ENCODE results near the gene OR2K2. TPM values are rescaled to one million over a fixed set of nuclear protein-coding genes. Genes with fewer than 3 reads are reported as not detected.

OR2K2 gene, protein sequence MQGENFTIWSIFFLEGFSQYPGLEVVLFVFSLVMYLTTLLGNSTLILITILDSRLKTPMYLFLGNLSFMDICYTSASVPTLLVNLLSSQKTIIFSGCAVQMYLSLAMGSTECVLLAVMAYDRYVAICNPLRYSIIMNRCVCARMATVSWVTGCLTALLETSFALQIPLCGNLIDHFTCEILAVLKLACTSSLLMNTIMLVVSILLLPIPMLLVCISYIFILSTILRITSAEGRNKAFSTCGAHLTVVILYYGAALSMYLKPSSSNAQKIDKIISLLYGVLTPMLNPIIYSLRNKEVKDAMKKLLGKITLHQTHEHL
- polyA plus RNA-seq (2012; ENCODE audit: insufficient read depth, insufficient read length, low read depth): not detected

GRCh38 chr9:111330124-111330523 is at the start of gene OR2K2:
Gene OR2K2 (minus strand): TSS chr9:111330224. CDS start chr9:111328433, 1,791 bp downstream.
- no peaks in the 10 kb centered on the region for H3K36me3 ChIP-seq
- no peak for DNase-seq
- H3K4me1 ChIP-seq: no peaks in the 10 kb centered on the region
- no peak within 1 kb of the TSS for H3K4me3 ChIP-seq (ENCODE audit: low read depth, low read length)
- no peaks in the 10 kb centered on the region for H3K9me3 ChIP-seq
- no peak for TF ChIP-seq CTCF (IDR thresholded peaks at IDR 0.05; ENCODE audit: low read depth, low read length)
- H3K27me3 ChIP-seq: no peaks in the 10 kb centered on the region; the same call in none of the 2 replicates

- DNase-seq: no peak
- Histone ChIP-seq H3K36me3 (peaks cover 18% of the 10 kb centered on the region), H3K4me3 (ENCODE audit: low read depth, low read length) (no peak overlapping the region)
These were observed 46.0 kb upstream of the OR2K2 start for GRCh38 chr9:111375817-111376564.

GRCh38 chr9:111375062-111375461 is 45.0 kb upstream of the OR2K2 start:
- Histone ChIP-seq H3K36me3 (peaks cover 27% of the 10 kb centered on the region), H3K4me3 (ENCODE audit: low read depth, low read length) (no peak overlapping the region), H3K27me3 (no peaks in the 10 kb centered on the region), H3K4me1 (no peaks in the 10 kb centered on the region), H3K9me3 (no peaks in the 10 kb centered on the region)
- TF ChIP-seq CTCF (IDR thresholded peaks at IDR 0.05; ENCODE audit: low read depth, low read length): no peak
- no peak for DNase-seq

More at GRCh38 chr9:111375817-111376564, 46.0 kb upstream of the OR2K2 start:
- Histone ChIP-seq H3K4me1 (no peaks in the 10 kb centered on the region), H3K9me3 (no peaks in the 10 kb centered on the region), H3K27me3 (no peaks in the 10 kb centered on the region)
- no peak for TF ChIP-seq CTCF (IDR thresholded peaks at IDR 0.05; ENCODE audit: low read depth, low read length)

GRCh38 chr9:111372297-111372696 is 42.3 kb upstream of the OR2K2 start:
- DNase-seq: no peak
- Histone ChIP-seq H3K9me3 (no peaks in the 10 kb centered on the region), H3K36me3 (peaks cover 37% of the 10 kb centered on the region), H3K4me3 (ENCODE audit: low read depth, low read length) (no peak overlapping the region), H3K27me3 (no peaks in the 10 kb centered on the region), H3K4me1 (no peaks in the 10 kb centered on the region)
- TF ChIP-seq CTCF (IDR thresholded peaks at IDR 0.05; ENCODE audit: low read depth, low read length): no peak

DNA sequence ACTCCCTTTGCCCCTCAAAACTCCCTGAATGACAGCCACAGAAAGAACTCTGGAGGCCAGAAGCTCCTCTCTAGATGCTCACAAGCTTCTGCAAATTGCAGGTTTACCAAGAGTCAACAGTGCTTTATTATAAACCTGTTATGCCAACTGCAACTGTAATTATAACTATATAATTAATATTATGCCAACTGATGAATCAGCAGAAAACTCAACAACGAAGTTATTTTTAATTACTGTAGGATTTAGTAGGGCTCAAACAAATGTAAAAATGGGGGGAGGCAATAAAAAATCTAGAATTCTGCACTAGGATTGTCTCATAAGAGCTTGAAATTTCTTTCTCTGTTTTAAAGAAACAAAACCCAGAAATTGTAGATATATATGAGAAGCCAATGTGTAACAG is 37.0 kb upstream of the OR2K2 start:
- H3K4me1 ChIP-seq: peaks cover 9% of the 10 kb centered on the region; the same call in 1 of the 2 replicates
- DNase-seq: no peak
- no peaks in the 10 kb centered on the region for H3K9me3 ChIP-seq
- peaks cover 51% of the 10 kb centered on the region for H3K36me3 ChIP-seq
- H3K4me3 ChIP-seq (ENCODE audit: low read depth, low read length): no peak overlapping the region
- H3K27me3 ChIP-seq: no peaks in the 10 kb centered on the region
- TF ChIP-seq CTCF (IDR thresholded peaks at IDR 0.05; ENCODE audit: low read depth, low read length): no peak

- no peak overlapping the region for H3K4me3 ChIP-seq (ENCODE audit: low read depth, low read length)
- no peak for TF ChIP-seq CTCF (IDR thresholded peaks at IDR 0.05; ENCODE audit: low read depth, low read length)
- DNase-seq: no peak
- no peaks in the 10 kb centered on the region for H3K9me3 ChIP-seq
- no peaks in the 10 kb centered on the region for H3K27me3 ChIP-seq
- peaks cover 9% of the 10 kb centered on the region; the same call in 1 of the 2 replicates for H3K4me1 ChIP-seq
- peaks cover 26% of the 10 kb centered on the region for H3K36me3 ChIP-seq
These were observed 32.5 kb upstream of the OR2K2 start for GRCh38 chr9:111362526-111362925.

Data from BE2C (cell line).